HG02588 (cell line): ENCODE data around the gene SNX9.

Experiments
- ATAC-seq: cut with Tn5 transposase; IDR thresholded peaks from one replicate; pipeline ENCODE4 v1.9.1; 2021; ENCODE audit warnings: mild to moderate bottlenecking, moderate library complexity; ENCODE audit not compliant: unreplicated experiment

Gene SNX9

DNA sequence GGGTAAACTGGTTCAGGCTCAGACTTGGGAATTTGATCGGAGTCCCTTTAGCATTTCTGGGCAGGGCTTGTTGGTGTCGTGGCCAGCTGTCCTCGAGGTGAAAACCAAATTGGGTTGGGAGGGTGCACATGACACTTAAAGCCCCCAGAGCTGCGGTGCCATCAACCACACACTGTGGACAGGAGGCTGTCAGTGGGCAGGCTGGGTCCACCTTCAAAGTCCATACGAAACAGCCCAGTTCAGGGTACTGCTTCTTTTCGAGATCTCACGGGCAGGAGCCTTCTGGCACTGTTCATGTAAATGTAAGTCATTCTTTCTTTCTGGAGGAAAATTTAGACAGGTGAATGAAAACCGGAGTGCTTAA, 165.6 kb downstream of the SNX9 start:
- no peak for ATAC-seq

DNA sequence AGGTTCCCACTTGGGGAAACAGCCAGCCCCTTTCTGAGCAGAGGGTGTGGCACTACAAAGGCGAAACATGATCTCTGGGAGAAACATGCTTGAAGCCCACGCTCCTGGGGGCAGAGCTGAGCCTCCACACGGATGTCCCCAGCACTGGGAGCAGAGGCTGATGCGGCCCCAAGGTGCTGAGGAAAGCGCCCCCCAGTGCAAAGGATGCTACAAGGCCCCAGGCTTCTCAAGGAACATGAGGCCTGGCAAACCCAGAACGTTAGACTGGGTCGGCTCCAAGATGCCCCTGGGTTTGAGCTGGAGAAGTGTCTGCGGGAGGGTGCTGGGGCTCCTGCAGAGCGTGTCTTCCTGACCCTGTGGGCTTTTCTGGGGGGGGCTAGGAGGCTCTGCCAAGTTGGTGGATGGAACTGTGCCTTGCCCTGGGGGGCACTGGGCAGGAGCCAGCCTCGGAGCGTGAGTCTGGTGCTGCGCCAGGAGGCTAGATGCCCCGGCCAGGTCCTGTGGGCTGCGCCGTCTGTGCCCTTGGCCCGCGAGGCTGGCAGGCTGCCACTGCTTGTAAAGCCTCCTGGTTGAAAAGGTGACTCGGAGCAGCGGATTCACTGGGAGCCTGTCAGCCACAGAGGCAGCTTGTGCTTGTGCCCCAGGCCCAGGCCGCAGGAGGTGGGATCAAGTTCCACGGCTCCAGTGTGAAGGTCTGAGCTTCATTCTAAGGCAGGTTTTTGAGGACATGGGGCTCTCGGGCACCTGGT, 166.7 kb downstream of the SNX9 start:
- ATAC-seq: no peak

DNA sequence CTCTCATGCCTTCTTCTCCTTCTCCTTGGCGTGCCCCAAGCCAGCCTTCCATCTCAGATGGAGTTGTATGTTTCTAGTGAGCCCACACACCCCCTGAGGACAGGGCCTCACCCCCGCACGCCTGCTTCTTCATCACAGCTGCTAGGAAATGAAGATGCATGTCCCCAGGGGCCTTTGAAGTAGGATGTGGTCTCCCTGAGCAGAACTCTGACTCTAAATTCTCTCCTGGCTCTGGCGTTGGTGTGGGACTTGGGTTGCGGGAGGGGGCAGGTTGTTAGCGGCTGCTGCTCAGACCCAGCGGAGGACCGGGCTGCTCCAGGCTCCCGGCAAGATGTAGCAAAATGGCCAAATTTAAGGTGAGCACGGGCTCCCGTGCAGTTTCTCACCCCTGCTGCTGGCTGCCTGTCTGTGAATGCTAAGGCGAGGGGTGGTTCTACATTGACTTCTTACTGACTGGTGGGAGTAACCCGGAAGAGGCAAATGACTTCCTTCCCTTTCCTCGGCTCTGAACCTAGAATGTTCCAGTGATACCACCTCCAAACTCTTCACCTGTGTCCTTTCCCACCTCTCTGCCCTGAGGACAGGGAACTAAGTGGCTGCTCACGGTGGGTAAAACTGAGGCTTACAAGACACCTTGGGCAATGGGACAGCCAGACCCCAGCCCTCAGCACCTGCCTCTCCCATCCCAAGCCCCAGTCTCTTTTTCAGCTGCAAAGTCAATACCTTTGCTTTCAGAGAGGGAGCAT, 167.4 kb downstream of the SNX9 start:
- no peak for ATAC-seq

DNA sequence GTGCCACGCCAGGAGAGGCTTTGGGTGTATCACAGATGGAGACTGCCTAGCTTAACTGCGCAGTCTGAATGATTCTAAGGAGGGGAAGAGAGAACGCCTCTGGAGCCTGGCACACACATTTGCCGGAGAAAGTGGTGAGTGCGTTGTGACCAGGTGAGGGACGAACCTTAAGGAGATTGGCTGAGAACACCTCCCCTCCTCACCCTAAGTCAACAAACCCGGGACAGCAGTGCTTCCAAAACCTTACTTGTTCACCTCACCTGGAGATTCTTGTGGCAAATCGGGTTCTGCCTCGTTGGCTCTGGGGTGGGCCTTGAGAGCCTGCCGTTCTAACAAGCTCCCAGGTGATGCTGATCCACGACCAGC, 168.0 kb downstream of the SNX9 start:
- ATAC-seq: no peak

DNA sequence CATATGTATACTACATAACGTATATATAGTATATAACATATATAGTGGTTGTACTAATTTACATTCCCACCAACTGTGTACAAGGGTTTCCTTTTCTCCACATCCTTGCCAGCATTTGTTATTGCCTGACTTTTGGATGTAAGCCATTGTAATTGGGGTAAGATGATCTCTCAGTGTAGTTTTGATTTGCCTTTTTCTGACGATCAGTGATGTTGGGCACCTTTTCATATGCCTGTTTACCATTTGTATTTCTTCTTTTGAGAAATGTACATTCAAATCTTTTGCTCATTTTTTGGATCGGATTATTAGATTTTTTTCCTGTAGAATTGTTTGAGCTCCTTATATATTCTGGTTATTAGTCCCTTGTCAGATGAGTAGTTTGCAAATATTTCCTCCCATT, 170.0 kb downstream of the SNX9 start:
- ATAC-seq: no peak

DNA sequence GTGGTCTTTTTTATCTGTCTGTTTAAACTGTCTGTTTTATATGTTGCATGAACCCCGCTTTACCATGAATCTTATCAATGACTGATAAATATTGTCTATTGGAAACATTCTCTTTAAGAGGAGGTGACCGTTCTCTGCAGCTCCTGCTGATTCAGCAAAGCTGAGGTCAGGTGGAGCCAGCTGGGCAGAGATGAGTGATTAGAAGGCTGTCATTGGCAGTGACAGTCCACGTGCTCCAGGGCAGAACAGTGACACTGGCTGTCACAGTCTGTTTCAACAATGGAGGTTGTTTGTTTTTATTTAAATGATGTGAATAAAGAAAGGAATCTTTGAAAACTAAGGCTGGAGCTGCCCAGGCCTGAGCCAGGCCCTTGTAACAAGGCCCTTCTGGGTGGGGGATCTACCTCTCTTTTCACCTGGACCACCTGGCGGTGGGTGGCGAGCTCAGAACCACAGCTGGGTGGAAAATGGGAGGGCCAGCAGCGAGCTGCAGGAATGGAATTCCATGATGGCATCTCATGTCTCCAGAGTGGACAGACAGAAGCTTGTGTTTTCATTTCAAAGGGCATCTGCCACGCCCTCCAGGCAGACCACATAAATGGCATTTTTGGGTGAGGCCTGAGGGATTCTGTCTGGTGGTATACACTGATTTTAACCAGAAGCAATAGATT, 171.2 kb downstream of the SNX9 start:
- ATAC-seq: no peak
